Activated CD4-positive, alpha-beta memory T cell treated with anti-CD3 and anti-CD28 coated beads, Interleukin-2, amount 10 ng/mL, durations not matched to agents 7 days and 5 days (primary cell): ENCODE measurements around the gene SYNE4. TPM values are rescaled to one million over a fixed set of nuclear protein-coding genes. Genes with fewer than 3 reads are reported as not detected.
"Not testable (repeated sequence)": the region's sequence is repeated elsewhere in the genome, so short reads cannot be mapped to it uniquely, and the experiment has no call there.

Experiments used
- CTCF ChIA-PET: fragments of 350-600 bp; sonication (Branson Sonifier 250); formaldehyde crosslinking; loops from one replicate; lab custom pipeline; 2021; ENCODE audit warnings: antibody characterized with exemption, inconsistent platforms; lab: Charles Lee
- POLR2A ChIA-PET: fragments of 350-600 bp; sonication (Branson Sonifier 250); formaldehyde crosslinking; loops from one replicate; lab custom pipeline; 2021; ENCODE audit warnings: antibody characterized with exemption; lab: Charles Lee
- DNase-seq: peaks from one replicate; pipeline ENCODE4 v3.0.0-alpha.2; 2020
- H3K27ac Mint-ChIP-seq: one replicate; pipeline ENCODE4 v1.8.0; 2021; ENCODE audit warnings: mild to moderate bottlenecking, mixed read lengths
- H3K27me3 Mint-ChIP-seq: one replicate; pipeline ENCODE4 v1.8.0; 2021; ENCODE audit warnings: mixed read lengths
- H3K36me3 Mint-ChIP-seq: one replicate; pipeline ENCODE4 v1.8.0; 2021; ENCODE audit warnings: low read depth, mixed read lengths
- H3K4me1 Mint-ChIP-seq: one replicate; pipeline ENCODE4 v1.8.0; 2021; ENCODE audit warnings: mixed read lengths
- H3K4me3 Mint-ChIP-seq: one replicate; pipeline ENCODE4 v1.8.0; 2021; ENCODE audit warnings: mild to moderate bottlenecking, mixed read lengths
- H3K9me3 Mint-ChIP-seq: one replicate; pipeline ENCODE4 v1.8.0; 2021; ENCODE audit warnings: mixed read lengths
- total RNA-seq, 2 experiments: library from RNA; stranded (reverse); gene quantifications; one replicate each; pipeline ENCODE4 v1.2.3, GENCODE V29; 2021

SYNE4 gene
- total RNA-seq, 2 experiments from 2014 or later, result 1.6 to 2.5 TPM

DNA sequence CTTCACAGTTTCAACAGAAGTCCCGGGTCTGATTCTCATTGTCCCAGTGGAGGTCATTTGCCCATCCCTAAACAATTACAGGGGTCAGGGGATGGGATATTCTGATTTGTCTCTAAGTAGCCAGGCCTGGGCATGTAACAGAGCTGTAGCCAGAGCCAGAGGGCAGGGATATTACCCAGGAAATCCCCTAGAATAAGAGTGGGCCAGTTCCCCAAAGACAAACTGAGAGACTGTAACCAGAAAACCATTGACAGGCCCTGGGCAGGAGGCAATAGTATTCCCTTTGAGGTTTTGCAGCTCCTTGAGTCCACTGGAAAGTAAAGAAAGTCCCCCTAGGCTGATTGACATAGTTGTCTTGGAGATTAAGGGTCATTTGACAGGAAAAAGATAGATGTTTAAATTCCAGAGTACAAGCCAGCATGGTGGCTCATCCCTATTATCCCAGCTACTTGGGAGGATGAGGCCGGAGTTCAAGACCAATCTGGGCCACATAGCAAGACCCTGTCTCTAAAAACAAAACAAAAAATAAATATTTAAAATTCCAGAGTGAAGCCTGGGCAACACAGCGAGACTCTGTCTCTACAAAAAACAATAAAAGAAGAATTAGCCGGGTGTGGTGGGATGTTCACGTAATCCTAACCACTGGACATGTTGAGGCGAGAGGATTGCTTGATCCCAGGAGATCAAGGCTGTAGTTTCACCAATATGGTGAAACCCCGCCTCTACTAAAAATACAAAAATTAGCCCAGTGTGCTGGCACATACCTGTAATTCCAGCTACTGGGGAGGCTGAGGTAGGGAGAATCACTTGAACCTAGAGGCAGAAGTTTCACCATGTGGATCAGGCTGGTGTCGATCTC, 15.5 kb downstream of the SYNE4 start:
- Mint-ChIP-seq H3K9me3 (no peaks in the 10 kb centered on the region), H3K4me3 (peak overlapping the region; percentile 24), H3K36me3 (peaks cover 13% of the 10 kb centered on the region), H3K27me3 (peaks cover 8% of the 10 kb centered on the region), H3K27ac (no peak overlapping the region), H3K4me1 (peaks cover 28% of the 10 kb centered on the region)
- POLR2A ChIA-PET, result interaction anchor here (2.8 to 4.6 kb wide), 3 partner anchors 21 to 62 kb away, joined by 9 to 20 read pairs (median 14); partner anchors contain the start of genes ALKBH6, THAP8 and WDR62
- CTCF ChIA-PET, result no interaction called here
- DNase-seq, result no peak

DNA sequence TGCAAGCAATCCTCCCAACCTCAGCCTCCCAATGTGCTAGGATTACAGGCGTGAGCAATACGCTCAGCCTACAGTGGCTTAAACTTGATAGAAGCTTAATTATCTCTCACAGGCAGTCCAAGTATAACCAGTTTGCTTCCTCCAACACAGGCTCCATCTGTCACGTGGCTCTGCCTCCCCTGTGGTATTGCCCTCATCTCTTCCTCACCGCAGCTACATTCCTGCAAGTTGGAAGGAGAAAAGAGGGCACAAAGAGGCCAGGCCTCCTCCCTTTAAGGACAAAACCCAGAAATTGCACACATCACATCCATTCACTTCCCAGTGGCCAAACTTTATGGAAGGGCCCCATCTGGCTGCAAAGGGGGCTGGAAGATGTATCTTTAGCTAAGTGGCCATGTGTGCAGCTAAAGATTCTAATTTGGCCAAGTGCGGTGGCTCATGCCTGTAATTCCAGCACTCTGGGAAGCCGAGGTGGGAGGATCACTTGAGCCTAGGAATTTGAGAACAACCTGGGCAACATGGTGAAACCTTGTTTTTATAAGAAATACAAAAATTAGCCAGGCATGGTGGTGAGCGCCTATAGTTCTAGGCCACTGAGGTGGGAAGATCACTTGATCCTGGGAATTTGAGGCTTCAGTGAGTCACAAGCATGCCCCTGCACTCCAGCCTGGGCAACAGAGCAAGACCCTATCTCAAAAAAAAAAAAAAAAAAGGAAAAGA, 16.7 kb downstream of the SYNE4 start:
- peaks cover 6% of the 10 kb centered on the region for H3K36me3 Mint-ChIP-seq
- ChIA-PET POLR2A (no interaction called here), CTCF (interaction anchor here (1.1 kb wide), 1 partner anchor 33 kb away, joined by 3 read pairs; no protein-coding TSS in a partner anchor)
- H3K4me3 Mint-ChIP-seq, result no peak overlapping the region
- DNase-seq, result no peak
- H3K27ac Mint-ChIP-seq, result no peak overlapping the region
- H3K27me3 Mint-ChIP-seq, result peaks cover 13% of the 10 kb centered on the region
- no peaks in the 10 kb centered on the region for H3K9me3 Mint-ChIP-seq
- H3K4me1 Mint-ChIP-seq, result peaks cover 21% of the 10 kb centered on the region

DNA sequence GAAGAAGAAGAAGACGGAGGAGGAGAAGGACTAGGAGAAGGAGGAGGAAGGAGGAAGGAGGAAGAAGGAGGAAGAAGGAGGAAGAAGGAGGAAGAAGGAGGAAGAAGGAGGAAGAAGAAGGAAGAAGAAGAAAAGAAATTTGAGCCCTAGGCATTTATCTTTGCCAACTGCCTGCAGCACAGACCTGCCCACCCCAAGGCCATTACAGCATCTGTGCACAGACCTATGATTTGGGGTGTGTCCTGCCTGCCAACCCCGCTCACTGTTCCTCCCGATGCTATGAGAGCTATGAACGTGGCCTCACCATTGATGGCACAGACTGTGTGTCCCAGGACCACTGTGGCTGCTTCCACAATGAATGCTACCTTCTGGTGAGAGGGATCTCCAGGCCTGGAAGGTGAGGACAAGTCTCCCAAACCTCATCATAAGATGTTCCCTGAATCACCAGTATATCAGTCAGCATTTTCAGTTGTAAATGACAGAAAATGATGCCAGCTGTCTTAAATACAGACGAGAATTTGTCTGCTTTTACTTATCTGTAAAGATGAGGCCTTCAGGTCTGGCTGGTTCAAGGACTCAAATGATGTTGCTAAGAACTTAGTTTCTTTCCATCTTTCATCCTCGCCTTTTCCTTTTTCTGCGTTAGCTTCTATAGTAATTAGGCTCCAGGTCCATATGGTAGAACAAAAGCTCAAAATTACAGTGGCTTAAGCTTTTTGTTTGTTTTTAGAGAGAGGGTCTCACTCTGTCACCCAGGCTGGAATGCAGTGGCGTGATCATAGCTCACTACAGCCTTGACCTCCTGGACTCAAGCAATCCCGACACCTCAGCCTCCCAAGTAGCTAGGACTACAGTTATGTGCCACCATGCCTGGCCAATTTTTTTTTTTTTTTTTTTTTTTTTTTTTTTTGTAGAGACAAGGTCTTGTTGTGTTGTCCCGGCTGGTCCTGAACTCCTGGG, 17.6 kb downstream of the SYNE4 start:
- Mint-ChIP-seq H3K27me3 (peaks cover 20% of the 10 kb centered on the region), H3K4me1 (peaks cover 15% of the 10 kb centered on the region), H3K27ac (no peak overlapping the region), H3K9me3 (no peaks in the 10 kb centered on the region), H3K4me3 (no peak overlapping the region), H3K36me3 (no peaks in the 10 kb centered on the region)
- ChIA-PET CTCF (interaction anchor here (1.1 kb wide), 1 partner anchor 32 kb away, joined by 3 read pairs; no protein-coding TSS in a partner anchor), POLR2A (no interaction called here)
- DNase-seq, result no peak

DNA sequence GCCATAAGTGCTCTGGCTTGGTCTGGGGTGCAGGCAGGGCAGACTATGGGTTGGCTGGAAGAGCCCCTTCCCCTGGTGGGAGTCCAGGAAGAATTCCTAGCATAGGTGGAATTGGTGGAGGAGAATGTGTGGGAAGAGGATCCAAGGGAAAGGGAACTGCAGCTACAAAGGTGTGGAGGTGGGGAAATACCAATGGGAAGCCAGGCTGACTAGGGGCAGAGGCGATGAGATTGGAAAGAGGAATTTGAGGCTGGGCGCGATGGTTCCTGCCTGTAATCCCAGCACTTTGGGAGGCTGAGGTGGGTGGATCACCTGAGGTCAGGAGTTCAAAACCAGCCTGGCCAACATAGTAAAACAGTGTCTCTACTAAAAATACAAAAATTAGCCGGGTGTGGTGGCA, 18.5 kb downstream of the SYNE4 start:
- H3K4me1 Mint-ChIP-seq, result peaks cover 9% of the 10 kb centered on the region
- H3K4me3 Mint-ChIP-seq, result no peak overlapping the region
- no peak overlapping the region for H3K27ac Mint-ChIP-seq
- H3K36me3 Mint-ChIP-seq, result no peaks in the 10 kb centered on the region
- no peak for DNase-seq
- H3K27me3 Mint-ChIP-seq, result peaks cover 29% of the 10 kb centered on the region
- POLR2A ChIA-PET, result no interaction called here
- CTCF ChIA-PET, result no interaction called here
- no peaks in the 10 kb centered on the region for H3K9me3 Mint-ChIP-seq

DNA sequence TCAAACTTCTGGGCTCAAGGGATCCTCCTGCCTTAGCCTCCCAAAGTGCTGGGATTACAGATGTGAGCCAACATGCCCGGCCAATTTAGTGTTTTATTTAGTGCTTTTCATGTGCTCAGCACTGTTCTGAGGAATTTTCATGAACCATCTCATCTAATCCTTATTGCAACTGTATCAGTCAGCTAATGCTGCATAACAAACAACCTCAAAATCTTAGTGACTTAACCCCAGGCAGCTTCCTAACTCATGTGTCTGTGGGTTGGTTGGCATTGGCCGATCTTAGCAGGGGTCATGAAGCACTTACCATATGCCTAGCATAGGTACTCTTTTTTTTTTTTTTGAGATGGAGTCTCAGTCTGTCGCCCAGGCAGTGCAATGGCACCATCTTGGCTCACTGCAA, 19.8 kb downstream of the SYNE4 start:
- peaks cover 35% of the 10 kb centered on the region for H3K27me3 Mint-ChIP-seq
- CTCF ChIA-PET, result no interaction called here
- H3K27ac Mint-ChIP-seq, result no peak overlapping the region
- POLR2A ChIA-PET, result no interaction called here
- no peak overlapping the region for H3K4me3 Mint-ChIP-seq
- no peaks in the 10 kb centered on the region for H3K36me3 Mint-ChIP-seq
- peaks cover 3% of the 10 kb centered on the region for H3K4me1 Mint-ChIP-seq
- H3K9me3 Mint-ChIP-seq, result no peaks in the 10 kb centered on the region
- DNase-seq, result no peak

DNA sequence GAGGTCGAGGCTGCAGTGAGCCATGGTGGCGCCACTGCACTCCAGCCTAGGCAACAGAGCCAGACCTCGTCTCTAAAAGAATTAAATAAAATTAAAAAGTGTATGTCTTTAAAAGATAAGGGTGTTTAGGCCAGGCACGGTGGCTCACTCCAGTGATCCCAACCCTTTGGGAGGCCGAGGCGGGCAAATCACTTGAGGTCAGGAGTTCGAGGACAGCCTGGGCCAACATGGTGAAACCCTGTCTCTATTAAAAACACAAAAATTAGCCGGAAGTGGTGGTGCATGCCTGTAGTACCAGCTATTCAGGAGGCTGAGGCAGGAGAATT, 21.1 kb downstream of the SYNE4 start:
- POLR2A ChIA-PET, result no interaction called here
- no peaks in the 10 kb centered on the region for H3K9me3 Mint-ChIP-seq
- peaks cover 3% of the 10 kb centered on the region for H3K4me1 Mint-ChIP-seq
- H3K4me3 Mint-ChIP-seq, result no peak overlapping the region
- H3K27me3 Mint-ChIP-seq, result peaks cover 36% of the 10 kb centered on the region
- no peak for DNase-seq
- CTCF ChIA-PET, result interaction anchor here (0.6 kb wide), 1 partner anchor 293 kb away, joined by 5 read pairs; no protein-coding TSS in a partner anchor
- no peak overlapping the region for H3K27ac Mint-ChIP-seq
- no peaks in the 10 kb centered on the region for H3K36me3 Mint-ChIP-seq

DNA sequence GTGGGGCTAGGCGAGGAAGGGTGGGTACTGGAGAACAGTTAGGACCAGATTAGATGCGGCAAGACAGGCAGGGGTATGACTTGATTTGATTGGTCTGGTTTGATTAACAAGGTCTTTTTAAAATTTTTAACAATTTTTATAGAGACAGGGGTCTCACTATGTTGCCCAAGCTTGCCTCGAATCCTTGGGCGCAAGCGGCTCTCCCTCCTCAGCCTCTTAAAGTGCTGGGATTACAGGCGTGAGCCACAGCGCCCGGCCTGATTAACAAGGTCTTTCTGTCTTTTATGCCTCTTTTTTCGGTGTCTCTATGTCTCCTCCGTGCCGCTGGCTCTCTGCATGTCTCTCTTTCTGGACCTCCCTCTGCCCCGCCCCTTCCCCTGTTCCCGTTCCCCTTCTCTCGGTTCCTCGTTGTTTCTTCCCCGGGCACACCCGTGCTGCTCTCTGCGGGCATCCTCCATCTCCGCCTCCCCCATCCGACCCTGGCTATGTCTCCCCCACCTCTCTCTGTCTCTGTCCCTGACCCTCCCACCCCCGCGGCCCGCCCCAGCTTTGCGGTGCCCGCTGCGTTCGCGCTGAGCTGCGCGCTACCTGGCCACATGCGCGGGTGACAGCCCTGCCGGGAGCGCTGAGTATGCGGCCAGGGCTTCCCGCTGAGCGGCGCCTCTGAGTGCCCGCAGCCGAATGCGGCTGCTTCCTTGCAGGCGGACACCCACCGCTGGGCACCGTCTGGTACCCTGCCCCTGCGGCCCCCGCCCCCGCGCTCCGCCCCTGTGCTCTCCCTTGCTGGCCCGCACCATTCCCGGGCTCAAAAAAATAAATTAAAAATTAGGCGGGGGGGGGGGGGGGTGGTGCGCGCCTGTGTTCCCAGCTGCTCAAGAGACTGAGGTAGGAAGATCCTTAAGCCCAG, 21.7 kb downstream of the SYNE4 start:
- Mint-ChIP-seq H3K27ac (no peak overlapping the region), H3K4me3 (peak overlapping the region; percentile 48), H3K9me3 (no peaks in the 10 kb centered on the region), H3K4me1 (peaks cover 3% of the 10 kb centered on the region), H3K36me3 (no peaks in the 10 kb centered on the region), H3K27me3 (peaks cover 36% of the 10 kb centered on the region)
- POLR2A ChIA-PET, result no interaction called here
- CTCF ChIA-PET, result no interaction called here
- DNase-seq, result no peak

DNA sequence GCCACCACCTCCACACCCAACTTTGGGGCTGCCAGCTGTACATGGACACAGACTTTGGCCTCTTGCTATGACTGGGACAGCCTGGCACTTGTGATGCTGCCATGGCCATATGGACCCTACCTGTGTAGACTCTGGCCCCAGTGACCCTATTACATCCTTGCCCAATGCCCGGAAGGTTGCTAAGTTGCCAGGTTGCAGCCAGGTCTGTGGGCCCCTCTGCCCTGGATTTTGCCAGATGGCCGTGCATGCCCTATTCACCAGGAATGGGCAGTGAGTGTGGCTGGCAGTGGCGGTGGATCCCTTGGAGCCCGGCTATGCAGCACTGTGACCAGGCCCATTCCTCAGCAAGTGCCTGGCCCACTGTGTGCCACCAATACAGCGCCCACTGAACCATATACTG, 22.5 kb downstream of the SYNE4 start:
- H3K36me3 Mint-ChIP-seq, result no peaks in the 10 kb centered on the region
- no peak overlapping the region for H3K4me3 Mint-ChIP-seq
- ChIA-PET POLR2A (no interaction called here), CTCF (no interaction called here)
- no peak for DNase-seq
- H3K9me3 Mint-ChIP-seq, result no peaks in the 10 kb centered on the region
- H3K27ac Mint-ChIP-seq, result no peak overlapping the region
- peaks cover 36% of the 10 kb centered on the region for H3K27me3 Mint-ChIP-seq
- H3K4me1 Mint-ChIP-seq, result peaks cover 3% of the 10 kb centered on the region

DNA sequence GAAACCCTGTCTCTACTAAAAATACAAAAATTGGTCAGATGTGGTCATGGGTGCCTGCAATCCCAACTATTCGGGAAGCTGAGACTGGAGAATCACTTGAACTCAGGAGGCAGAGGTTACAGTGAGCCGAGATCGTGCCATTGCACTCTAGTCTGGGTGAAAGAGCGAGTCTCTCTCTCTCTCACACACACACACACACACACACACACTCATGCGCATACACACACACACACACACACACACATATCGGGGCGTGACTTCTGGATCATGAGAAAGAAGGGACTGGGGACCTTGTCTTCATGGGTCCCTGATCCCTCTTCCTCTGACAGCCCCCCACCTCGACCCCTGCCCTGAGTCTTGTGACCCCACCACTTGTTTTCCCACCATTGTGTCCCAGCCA, 25.4 kb downstream of the SYNE4 start:
- Mint-ChIP-seq H3K9me3 (no peaks in the 10 kb centered on the region), H3K27me3 (peaks cover 29% of the 10 kb centered on the region), H3K4me3 (no peak overlapping the region), H3K36me3 (no peaks in the 10 kb centered on the region), H3K4me1 (peaks cover 3% of the 10 kb centered on the region), H3K27ac (no peak overlapping the region)
- ChIA-PET CTCF (no interaction called here), POLR2A (interaction anchor here (1.0 kb wide), 1 partner anchor 12 kb away, joined by 3 read pairs; no protein-coding TSS in a partner anchor)
- DNase-seq, result no peak

DNA sequence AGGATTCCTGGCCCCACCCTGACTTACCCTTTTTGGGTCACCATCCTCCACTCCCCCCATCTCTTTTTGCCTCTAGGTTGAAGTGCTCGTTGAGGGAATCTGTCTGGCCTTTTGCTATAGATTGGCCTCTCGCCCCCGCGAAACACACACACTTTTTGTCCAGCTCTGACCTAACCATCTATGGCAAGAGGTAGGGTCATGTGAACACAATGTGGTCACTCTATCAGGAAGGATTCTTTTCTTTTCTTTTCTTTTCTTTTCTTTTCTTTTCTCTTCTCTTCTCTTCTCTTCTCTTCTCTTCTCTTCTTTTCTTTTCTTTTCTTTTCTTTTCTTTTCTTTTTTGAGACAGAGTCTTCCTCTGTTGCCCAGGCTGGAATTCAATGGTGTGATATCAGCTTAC, 27.6 kb downstream of the SYNE4 start:
- not testable (repeated sequence) for H3K36me3 Mint-ChIP-seq, H3K9me3 Mint-ChIP-seq, H3K4me3 Mint-ChIP-seq, H3K4me1 Mint-ChIP-seq, H3K27ac Mint-ChIP-seq, DNase-seq
- CTCF ChIA-PET, result interaction anchor here (0.7 kb wide), 1 partner anchor 239 kb away, joined by 3 read pairs; no protein-coding TSS in a partner anchor
- POLR2A ChIA-PET, result interaction anchor here (0.6 kb wide), 1 partner anchor 101 kb away, joined by 3 read pairs; no protein-coding TSS in a partner anchor
- peaks cover 16% of the 10 kb centered on the region for H3K27me3 Mint-ChIP-seq

DNA sequence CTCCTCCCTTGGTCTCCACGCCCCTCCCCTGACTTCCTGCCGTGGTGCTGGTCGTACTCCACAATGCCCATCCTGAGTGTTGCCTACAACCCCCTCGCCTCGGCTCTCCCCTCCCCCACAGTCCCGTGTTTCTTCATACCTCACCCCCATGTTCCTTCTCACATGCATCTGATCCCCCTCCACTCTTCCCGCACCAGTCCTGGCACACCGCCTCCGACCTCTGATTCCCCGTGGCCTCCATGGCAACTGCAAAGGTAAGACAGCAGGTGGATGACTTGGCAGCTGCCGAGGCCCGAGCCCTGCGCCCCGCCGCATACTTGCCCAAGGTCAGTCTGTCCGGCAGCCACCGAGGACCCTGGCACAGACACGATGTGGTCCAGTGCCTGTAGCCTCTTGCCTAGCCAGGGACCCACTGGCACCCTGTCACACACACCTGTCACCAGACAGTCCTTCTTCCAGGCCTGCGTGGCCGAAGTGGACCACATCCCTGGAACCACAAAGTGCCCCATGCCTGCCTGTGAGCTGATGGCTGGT, 29.7 kb downstream of the SYNE4 start:
- Mint-ChIP-seq H3K9me3 (no peaks in the 10 kb centered on the region), H3K4me1 (no peaks in the 10 kb centered on the region), H3K4me3 (no peak overlapping the region), H3K27ac (no peak overlapping the region), H3K27me3 (peaks cover 3% of the 10 kb centered on the region), H3K36me3 (no peaks in the 10 kb centered on the region)
- POLR2A ChIA-PET, result no interaction called here
- CTCF ChIA-PET, result no interaction called here
- no peak for DNase-seq
